NCI-H2196 (cell line): ENCODE results near the gene EHD2.
"Not testable (repeated sequence)": the region's sequence is repeated elsewhere in the genome, so short reads cannot be mapped to it uniquely, and the experiment has no call there.

Experiments
- DNase-seq: peaks from one replicate; lab custom pipeline; 2025; ENCODE audit not compliant: unreplicated experiment; lab: John Stamatoyannopoulos, UW

Gene EHD2, protein sequence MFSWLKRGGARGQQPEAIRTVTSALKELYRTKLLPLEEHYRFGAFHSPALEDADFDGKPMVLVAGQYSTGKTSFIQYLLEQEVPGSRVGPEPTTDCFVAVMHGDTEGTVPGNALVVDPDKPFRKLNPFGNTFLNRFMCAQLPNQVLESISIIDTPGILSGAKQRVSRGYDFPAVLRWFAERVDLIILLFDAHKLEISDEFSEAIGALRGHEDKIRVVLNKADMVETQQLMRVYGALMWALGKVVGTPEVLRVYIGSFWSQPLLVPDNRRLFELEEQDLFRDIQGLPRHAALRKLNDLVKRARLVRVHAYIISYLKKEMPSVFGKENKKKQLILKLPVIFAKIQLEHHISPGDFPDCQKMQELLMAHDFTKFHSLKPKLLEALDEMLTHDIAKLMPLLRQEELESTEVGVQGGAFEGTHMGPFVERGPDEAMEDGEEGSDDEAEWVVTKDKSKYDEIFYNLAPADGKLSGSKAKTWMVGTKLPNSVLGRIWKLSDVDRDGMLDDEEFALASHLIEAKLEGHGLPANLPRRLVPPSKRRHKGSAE

DNA sequence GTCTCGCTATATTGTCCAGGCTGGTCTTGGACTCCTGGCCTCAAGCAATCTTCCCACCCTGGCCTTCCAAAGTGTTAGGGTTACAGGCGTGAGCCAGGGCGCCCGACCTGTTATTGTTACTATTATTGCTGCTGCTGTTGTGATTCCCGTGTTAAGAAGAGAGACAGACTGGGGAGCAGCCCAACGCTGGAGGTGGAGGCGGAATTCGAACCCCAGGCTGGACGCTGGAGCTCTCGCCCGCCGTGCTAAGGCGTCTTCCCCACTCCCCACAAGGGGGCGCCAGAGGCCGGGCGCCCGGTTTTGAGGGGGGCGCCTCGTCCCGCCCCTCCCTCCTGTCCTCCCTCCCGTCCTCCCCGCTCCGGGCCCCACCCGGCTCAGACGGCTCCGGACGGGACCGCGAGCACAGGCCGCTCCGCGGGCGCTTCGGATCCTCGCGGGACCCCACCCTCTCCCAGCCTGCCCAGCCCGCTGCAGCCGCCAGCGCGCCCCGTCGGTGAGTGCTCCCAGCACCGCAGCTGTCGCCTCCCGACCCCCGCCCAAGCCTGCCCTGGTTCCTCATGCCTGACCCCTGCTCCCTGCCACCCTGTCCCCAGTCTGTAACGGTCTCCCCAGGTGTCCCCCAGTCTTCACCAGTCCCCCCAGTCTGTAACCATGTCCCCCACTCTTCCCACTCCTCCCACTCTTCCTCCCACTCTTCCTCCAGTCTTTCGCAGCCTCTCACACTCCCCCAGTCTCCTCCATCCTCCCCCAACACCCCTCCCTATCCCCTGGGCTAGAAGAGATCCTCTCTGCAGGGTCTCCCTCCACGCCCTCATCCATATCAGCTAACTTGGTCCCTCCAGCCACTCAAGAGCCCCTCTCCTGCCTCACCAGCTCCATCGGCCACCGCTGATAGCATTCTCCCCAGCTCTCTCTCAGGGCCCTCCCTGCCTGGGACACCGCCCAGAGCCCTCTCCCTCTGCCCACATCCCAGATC, at the start of gene EHD2:
TSS of gene EHD2 (plus strand) at position 377 of the 976 bp plus-strand sequence. CDS start 3,191 bp downstream, outside the sequence.
- no peak for DNase-seq

DNA sequence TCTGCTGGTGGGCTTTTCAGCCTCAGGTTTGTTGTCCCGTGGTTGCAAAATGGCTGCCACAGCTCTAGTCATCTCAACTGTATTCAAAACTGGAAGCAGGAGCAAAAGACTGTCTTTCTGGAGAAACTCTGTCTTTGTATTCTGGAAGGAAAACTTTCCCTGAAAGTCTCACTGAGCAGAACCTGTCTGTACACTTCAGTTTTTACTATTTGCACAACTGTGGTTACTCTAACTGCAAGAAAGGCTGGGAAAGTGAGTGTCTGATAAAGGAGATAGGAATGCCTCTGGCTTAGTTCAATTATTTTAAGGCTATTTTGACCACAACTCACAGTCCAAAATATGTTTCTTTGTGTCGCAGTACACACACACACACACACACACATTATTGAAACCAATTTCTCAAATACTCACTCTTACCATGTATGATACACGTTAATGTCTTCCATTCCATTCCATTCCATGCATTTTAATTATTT, 49.7 kb upstream of the EHD2 start:
- DNase-seq: peak; percentile 31

DNA sequence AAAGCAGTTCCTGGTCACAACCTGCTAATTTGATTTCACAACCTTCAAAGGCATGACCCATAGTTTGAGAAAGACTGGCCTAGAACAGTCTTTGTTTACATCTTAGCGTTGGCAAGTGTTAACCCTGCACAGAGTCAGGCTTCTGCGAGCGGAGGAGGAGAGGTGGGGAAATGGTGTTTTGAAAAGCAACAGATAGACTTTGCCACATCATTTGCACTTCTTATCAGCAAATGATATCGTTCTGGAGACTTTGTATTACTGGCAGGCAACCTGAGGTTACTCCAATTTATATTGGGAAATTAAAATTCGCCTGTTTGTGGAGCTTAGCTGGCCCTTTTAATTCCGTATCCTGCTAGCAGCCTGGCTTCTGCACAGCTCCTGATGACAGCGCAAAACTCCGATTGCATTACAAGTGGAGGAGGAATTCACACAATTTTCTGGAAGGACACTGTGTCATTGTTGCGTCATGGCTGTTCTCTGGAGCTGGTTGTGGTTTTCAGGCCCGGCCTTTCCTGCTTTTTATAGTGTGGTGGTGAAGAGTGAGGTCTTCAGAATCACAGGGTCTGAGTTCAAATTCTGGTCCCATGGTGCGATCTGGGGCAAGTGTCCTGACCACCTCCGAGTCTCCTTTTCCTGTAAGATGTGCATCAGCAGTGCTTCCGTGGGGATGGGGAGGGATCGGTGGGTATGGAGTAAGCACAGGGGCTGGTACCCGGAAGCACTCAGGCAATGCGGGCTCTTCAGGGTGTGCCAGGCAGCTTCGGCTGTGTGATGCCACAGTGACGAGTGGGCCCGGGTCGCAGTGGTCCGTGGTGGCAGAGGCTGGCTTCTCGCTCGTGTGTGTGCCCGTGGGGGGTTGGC, 49.1 kb upstream of the EHD2 start:
- no peak for DNase-seq

DNA sequence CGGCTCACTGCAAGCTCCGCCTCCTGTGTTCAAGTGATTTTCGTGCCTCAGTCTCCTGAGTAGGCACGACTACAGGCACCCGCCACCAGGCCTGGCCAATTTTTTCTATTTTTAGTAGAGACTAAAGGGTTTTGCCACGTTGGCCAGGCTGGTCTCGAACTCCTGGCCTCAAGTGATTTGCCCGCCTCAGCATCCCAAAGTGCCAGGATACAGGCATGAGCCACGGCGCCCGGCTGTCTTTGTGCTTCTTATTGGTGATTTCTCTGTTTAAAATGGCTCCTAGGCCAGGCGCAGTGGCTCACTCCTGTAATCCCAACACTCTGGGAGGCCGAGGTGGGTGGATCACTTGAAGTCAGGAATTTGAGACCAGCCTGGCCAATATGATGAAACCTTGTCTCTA, 44.7 kb upstream of the EHD2 start:
- DNase-seq: not testable (repeated sequence)

DNA sequence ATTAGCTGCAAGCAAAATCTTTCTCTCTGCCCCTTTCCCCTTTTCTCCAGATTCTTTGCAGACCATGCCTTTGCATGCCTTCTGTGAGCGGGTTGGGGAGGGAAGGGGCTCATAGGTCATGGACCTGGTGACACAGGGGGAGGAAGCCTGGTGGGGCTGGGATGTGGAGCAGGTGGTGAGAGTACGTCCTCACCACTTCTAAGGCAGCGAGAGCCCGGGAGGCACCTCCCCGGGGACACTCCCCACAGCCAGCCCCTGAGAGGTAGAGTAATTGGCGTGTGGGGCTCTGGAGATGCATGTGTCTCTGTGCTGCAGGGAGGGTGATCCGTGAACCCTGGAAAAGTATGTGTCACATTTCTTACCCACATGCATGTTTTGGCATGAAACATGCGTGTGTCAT, 42.5 kb upstream of the EHD2 start:
- no peak for DNase-seq

DNA sequence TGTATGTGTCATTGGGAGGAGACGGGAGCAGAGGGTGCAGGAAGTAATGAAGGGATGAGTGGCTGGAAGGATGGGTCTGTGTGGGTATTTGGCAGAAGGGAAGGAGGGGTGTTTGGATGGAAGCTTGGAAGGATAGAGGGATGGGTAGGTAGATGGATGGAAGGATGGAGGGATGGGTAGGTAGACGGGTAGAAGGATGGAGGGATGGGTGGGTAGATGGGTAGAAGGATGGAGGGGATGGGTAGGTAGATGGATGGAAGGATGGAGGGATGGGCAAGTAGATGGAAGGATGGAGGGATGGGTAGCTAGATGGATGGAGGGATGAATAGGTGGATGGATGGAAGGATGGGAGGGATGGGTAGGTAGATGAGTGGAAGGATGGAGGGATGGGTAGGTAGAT, 41.7 kb upstream of the EHD2 start:
- no peak for DNase-seq

DNA sequence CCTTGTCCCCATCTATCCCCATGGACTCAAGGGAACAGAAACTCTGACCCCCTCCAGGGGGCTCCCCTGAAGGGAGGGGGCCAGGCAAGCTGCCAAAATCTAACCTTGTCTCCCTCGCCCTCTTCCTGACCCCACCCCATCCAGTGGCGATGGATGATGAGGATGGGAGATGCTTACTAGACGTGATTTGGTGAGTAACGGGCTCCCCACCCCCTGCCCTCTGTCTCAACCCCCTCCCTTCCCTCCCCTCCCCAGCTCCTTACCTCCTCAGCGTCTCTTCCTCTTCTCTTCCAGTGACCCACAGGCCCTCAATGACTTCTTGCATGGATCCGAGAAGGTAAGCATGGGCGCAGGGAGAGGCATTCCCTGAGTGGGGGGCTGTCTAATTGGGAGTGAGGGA, 39.8 kb upstream of the EHD2 start:
- DNase-seq: no peak

DNA sequence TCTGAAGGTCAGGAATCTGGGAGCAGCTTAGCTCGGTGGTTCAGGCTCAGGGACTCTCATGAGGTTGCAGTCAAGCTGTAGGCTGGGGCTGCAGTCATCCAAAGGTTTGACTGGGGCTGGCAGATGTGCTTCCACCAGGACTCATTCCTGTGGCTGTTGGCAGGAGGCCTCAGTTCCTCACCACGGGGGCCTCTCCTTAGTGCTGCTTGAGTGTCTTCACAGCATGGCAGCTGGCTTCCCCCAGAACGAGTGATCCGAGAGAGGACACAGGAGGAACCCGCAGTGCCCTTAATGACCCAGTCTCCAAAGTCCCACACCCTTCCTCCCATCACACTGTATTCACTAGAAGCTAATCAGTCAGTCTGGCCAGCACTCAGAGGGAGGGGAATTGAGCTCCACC, 38.7 kb upstream of the EHD2 start:
- no peak for DNase-seq

DNA sequence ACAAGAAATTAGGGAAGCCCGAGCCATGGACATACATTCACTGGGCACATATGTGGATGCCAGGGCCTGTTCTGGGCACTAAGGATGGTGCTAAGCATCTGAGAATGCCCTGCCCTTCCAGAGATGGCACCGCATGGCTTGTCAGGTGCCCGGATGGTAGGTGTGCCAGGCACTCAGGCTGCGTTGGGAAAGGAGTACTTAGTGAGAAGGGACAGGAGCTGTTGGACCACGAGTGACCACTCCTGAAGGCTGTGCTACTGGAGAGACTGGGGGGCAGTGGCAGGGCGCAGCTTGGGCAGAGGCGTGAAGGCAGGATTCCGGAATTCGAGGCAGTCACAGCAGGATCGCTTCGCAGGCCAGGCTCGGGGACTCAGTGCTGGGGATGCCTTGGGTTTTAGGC, 38.0 kb upstream of the EHD2 start:
- no peak for DNase-seq

DNA sequence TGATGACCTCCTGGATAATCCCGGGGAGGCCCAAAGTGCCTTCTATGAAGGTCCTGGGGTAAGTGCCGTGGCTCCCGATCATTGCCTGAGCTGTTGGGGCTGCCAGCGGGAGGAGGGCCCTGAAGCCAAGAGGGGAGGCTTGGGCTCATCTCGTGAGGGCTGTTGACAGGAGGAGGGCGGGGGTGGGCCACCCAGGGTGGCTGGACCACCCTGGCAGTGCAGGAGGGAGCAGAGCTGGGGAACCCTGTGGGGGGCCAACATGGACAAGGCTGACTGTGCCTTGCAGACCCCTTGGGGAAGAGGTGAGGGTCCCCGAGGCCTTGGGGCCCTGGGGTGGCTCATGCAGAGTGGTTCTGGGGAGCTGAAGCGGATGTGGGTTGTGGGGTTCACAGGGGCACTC, 37.4 kb upstream of the EHD2 start:
- DNase-seq: no peak

DNA sequence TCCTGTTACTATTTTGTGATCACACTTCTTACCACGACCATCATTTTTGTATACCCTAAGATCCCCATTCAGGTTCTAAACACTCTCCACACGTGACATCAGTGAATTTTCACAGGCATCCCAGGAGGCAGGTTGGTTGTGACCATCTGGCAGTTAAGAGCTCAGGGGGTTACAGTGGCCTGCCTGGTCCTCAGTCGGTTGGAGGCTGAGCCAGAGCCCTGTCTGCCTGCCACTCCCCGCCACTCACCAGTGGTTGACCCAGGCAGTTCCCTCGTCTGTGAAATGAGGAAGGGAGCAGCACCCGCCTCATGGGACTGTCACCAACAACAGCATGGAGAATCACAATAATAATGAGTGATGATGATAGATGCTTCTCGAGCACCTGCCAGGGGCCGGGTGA, 36.4 kb upstream of the EHD2 start:
- no peak for DNase-seq

DNA sequence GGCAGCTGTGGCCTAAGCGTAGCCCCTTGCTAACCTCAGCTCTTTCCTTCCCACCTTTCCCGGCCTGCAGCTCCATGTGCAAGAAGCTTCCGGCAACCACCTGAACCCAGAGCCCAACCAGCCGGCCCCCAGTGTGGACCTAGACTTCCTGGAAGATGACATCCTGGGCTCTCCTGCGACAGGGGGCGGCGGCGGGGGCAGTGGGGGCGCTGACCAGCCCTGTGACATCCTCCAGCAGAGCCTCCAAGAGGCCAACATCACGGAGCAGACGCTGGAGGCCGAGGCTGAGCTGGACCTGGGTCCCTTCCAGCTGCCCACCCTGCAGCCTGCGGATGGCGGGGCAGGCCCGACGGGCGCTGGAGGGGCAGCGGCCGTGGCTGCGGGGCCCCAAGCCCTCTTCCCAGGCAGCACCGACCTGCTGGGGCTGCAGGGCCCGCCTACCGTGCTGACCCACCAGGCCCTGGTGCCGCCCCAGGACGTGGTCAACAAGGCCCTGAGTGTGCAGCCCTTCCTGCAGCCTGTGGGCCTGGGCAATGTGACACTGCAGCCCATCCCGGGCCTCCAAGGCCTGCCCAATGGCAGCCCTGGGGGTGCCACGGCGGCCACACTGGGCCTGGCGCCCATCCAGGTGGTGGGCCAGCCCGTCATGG, 33.8 kb upstream of the EHD2 start:
- DNase-seq: no peak

DNA sequence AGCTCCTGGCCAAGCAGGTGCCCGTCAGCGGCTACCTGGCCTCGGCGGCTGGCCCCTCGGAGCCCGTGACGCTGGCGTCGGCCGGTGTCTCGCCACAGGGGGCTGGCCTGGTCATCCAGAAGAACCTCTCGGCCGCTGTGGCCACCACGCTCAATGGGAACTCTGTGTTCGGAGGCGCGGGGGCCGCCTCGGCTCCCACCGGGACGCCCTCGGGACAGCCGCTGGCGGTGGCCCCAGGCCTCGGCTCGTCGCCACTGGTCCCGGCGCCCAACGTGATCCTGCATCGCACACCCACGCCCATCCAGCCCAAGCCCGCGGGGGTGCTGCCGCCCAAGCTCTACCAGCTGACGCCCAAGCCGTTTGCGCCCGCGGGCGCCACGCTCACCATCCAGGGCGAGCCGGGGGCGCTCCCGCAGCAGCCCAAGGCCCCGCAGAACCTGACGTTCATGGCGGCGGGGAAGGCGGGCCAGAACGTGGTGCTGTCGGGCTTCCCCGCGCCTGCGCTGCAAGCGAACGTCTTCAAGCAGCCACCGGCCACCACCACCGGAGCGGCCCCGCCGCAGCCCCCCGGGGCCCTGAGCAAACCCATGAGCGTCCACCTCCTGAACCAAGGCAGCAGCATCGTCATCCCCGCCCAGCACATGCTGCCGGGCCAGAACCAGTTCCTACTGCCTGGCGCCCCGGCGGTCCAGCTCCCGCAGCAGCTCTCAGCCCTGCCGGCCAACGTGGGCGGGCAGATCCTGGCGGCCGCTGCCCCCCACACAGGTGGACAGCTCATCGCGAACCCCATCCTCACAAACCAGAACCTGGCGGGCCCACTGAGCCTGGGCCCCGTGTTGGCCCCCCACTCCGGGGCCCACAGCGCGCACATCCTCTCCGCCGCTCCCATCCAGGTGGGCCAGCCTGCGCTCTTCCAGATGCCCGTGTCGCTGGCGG, 33.0 kb upstream of the EHD2 start:
- no peak for DNase-seq

DNA sequence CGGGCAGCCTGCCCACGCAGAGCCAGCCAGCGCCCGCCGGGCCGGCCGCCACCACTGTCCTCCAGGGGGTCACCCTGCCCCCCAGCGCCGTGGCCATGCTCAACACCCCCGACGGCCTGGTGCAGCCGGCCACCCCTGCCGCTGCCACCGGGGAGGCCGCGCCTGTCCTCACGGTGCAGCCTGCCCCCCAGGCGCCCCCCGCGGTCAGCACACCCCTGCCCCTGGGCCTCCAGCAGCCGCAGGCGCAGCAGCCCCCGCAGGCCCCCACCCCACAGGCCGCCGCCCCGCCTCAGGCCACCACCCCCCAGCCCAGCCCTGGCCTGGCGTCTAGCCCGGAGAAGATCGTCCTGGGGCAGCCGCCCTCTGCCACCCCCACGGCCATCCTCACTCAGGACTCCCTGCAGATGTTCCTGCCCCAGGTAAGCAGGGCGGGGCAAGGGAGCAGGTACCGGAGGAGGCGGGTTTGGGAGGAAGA, 32.3 kb upstream of the EHD2 start:
- DNase-seq: no peak

DNA sequence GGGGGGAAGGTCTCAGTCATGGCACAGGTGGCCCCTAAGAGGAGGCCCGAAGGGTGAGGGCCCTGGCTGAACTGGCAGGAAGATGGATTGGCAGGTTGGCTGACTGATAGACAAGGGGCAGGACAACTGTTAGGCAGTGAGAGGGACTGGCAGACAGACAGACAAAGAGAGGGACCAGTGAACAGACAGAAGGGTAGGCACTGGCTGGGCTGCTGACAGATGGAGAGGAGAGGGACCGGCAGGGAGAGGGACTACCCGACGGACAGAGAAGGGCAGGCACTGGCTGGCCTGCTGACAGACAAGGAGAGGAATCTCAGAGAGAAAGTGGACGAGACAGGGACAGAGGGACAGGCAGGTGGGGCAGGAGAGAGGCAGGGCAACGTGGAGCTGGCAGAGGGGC, 31.8 kb upstream of the EHD2 start:
- no peak for DNase-seq

DNA sequence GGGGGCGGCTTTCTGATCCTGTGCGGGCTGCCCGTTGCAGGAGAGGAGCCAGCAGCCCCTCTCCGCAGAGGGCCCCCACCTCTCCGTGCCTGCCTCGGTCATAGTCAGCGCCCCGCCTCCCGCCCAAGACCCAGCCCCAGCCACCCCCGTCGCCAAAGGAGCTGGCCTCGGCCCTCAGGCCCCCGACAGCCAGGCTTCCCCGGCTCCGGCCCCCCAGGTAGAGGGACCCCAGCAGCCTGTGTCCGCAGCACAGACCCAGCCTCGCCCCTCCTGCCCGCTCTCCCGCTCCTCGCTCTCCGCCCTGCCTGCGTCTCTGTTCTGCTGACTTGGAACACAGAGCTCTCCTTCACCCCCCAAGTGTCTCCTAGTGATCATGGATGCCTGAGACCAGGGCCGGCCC, 31.3 kb upstream of the EHD2 start:
- DNase-seq: no peak

DNA sequence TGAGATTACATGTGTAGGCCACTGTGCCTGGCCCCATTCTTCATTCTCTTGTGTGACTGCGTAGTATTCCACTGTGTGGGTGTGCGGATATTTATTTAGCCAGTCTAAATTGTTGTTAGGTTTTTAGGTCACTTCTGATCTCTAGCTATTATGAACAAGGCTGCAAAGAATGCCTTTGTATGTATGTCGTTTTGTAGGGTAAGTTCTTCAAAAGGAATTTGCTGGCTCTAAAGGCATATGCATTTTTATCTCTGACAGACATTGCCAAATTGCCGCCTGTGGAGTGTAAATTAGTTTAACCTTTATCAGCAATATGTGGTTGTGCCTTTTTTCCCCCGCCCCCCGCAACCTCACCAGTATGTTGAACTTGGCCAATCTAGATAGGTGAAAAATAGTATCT, 30.3 kb upstream of the EHD2 start:
- no peak for DNase-seq

DNA sequence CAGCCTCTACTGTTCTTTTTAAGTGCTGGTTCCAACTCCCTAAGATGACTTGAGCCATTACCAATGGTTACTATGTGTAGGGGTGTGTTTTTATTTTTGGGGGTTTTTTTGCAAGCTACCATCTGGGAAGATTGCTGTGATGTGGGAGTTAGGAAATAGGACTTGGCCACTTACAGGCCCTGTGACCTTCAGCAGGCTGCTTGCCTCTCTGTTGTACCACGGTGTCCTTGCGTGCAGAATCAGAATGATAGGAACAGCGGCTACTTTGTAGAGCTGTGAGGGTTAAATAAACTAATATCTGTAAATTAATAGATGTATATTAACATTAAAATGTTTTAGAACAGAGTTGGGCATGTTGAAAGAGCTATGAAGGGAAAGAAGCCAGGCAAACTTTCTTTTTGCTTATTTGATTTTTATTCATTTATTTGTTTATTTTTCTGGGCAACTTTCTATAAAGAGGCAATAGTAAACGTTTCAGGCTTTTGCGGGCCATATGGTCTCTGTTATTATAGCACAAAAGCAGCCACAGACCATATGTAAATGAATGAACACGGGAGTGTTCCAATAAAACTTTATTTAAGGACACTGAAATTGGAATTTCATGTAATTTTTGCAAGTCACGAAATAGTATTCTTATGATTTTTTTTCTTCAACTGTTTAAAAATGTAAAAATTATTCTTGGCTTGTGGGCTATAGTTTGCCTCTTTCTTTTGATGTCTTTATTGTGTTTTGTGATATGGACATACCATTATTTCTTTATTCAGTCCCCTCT, 26.4 kb upstream of the EHD2 start:
- DNase-seq: no peak
